Neuron (in vitro differentiated cells): ENCODE measurements around the gene RBM47.

Experiments
- H2AFZ ChIP-seq: one replicate; pipeline ENCODE4 v1.6.1; 2013; ENCODE audit warnings: low read depth, mild to moderate bottlenecking, inconsistent platforms, low read length, moderate library complexity
- H3K27me3 ChIP-seq: one replicate; pipeline ENCODE4 v1.6.1; 2013; ENCODE audit warnings: low read length; ENCODE audit not compliant: insufficient read depth
- H3K36me3 ChIP-seq: one replicate; pipeline ENCODE4 v1.6.1; 2013; ENCODE audit warnings: low read length; ENCODE audit not compliant: insufficient read depth
- H3K4me1 ChIP-seq: one replicate; pipeline ENCODE4 v1.6.1; 2013; ENCODE audit warnings: low read length; ENCODE audit not compliant: insufficient read depth
- H3K4me3 ChIP-seq: 2 replicates; pipeline ENCODE4 v1.5.1; 2013; ENCODE audit warnings: mild to moderate bottlenecking, low read length, moderate library complexity
- H3K9me3 ChIP-seq: one replicate; pipeline ENCODE4 v1.6.1; 2013; ENCODE audit warnings: low read length

The RBM47 gene

DNA sequence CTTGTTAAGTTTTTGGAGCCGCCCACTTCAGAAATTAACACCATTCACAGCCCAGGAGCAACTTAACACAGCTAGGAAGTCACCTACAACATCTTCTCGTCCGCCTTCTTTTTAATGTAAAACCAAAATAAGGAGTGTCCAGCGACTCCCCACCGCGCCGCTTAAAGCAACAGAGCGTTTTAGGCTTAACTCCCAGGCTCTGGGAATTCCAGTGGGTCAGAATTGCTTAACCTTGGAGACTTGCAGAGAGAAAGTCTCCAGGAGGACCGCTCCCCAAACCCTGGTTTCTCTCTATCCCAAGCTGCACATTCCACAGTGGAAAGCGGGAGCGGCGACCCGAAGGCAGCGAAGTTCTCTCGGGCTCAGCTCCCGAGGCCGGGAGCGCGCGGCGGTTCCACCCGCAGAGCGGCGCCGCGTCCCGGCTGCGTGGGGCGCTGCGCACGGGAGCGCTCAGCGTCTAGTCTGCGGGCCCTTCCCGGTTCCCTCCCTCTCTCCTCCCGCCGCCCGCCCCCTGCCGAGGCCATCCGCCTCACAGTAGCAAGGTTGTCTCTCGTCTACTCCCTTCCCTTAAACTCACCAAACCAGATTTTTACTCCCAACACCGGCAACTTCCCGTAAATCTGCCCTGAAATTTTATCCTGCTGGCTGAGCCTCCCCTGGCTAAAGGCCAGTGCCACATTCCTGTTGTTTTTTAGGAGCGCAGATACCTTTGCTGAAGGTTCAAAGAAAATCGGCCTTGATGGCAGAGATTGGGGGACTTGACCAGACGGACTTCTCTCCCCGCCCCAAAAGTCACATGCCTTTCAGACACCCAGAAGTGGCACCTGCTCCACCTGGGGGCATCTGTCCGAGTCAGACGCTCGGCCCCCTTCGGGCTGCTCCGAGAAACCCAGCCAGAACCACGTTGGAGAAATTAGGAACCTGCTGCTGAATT is at the start of gene RBM47:
Gene RBM47, minus strand, starts transcription at position 464 of the 934 bp plus-strand sequence. CDS start 190,971 bp downstream, outside the sequence.
- Histone ChIP-seq H3K9me3 (no peaks in the 10 kb centered on the region), H3K27me3 (peaks cover 66% of the 10 kb centered on the region), H3K36me3 (no peaks in the 10 kb centered on the region)

GRCh38 chr4:40678421-40678820 is 48.8 kb upstream of the RBM47 start:
- Histone ChIP-seq H3K9me3 (no peaks in the 10 kb centered on the region), H2AFZ (no peak overlapping the region), H3K27me3 (no peaks in the 10 kb centered on the region), H3K4me3 (no peak overlapping the region), H3K36me3 (no peaks in the 10 kb centered on the region), H3K4me1 (no peaks in the 10 kb centered on the region)

More for the DNA sequence above, at the start of gene RBM47:
- H3K4me1 ChIP-seq, result peaks cover 11% of the 10 kb centered on the region
- peak within 1 kb of the TSS; percentile 31 for H3K4me3 ChIP-seq
- peak within 1 kb of the TSS; percentile 40 for H2AFZ ChIP-seq

DNA sequence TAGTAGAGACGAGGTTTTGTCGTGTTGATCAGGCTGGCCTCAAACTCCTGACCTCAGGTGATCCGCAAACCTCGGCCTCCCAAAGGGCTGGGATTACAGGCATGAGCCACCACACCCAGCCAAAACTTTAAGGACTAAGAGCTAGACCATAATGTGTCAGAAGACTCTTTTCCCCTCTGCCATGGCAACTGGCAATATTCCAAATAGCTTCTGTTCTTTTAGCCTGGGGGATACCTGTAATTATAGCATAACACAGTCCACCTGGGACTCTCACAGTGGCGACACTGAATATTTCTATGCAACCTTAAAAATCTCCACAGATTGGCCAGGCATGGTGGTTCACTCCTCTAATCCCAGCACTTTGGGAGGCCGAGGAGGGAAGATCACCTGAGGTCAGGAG is 45.5 kb upstream of the RBM47 start:
- Histone ChIP-seq H3K9me3 (no peaks in the 10 kb centered on the region), H3K36me3 (no peaks in the 10 kb centered on the region), H3K27me3 (no peaks in the 10 kb centered on the region), H2AFZ (no peak overlapping the region), H3K4me1 (peaks cover 4% of the 10 kb centered on the region), H3K4me3 (no peak overlapping the region)

- H3K9me3 ChIP-seq, result no peaks in the 10 kb centered on the region
- H2AFZ ChIP-seq, result peak overlapping the region; percentile 64
- H3K36me3 ChIP-seq, result no peaks in the 10 kb centered on the region
- no peak overlapping the region for H3K4me3 ChIP-seq
- H3K27me3 ChIP-seq, result no peaks in the 10 kb centered on the region
- H3K4me1 ChIP-seq, result peaks cover 4% of the 10 kb centered on the region
These were observed 43.2 kb upstream of the RBM47 start for GRCh38 chr4:40672528-40673522.

DNA sequence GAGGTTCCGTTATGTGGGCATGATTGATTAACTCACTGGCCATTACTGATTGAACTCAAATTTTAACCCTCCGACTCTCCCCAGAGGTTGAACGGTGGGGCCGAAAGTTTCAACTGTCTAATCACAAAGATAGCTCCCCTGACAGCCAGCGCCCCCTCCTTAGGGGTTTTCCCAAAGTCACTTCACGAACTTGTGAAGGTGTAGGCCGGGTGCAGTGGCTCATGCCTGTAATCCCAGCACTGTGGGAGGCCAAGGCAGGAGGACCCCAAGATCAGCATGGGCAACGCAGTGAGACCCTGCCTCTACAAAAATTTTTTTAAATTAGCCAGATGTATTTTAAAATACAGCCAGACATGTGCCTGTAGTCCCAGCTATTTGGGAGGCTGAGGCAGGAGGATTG is 39.8 kb upstream of the RBM47 start:
- Histone ChIP-seq H3K4me1 (peaks cover 4% of the 10 kb centered on the region), H3K27me3 (no peaks in the 10 kb centered on the region), H3K4me3 (no peak overlapping the region), H3K36me3 (no peaks in the 10 kb centered on the region), H3K9me3 (no peaks in the 10 kb centered on the region), H2AFZ (no peak overlapping the region)

GRCh38 chr4:40665842-40666241 is 36.2 kb upstream of the RBM47 start:
- no peaks in the 10 kb centered on the region for H3K27me3 ChIP-seq
- no peaks in the 10 kb centered on the region for H3K9me3 ChIP-seq
- H3K4me3 ChIP-seq, result no peak overlapping the region
- no peaks in the 10 kb centered on the region for H3K36me3 ChIP-seq
- H3K4me1 ChIP-seq, result peaks cover 4% of the 10 kb centered on the region
- H2AFZ ChIP-seq, result no peak overlapping the region

DNA sequence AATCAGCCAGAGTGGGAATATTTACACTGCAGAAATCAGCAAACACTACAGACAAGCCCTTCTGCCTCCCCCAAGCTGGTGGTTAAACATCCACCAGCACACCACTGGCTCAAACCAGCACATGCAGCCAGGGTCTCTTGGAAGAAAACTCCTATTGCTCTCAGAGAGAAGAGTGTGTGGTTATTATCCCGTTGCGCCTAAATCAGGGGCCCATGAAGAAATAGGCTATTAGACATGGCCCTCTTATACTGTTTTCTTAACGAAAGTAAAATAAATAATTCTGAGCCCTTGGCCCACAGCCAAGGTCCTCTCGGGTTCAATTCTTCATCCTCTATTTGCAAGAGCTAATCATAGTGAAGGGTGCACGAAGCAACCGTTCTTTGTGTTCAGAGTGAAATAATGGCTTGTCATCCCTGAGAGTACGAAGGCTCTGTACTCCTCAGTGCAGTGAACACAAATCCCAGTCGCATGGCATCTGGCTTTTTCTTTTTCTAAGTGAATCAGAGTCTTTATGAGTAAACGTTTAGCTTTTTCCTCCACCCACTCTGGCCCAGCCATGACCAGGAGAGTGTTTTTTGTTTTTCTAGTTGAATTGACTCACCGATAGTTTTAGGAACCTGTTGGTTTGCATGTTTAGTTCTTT is 33.4 kb upstream of the RBM47 start:
- Histone ChIP-seq H2AFZ (no peak overlapping the region), H3K4me1 (peaks cover 4% of the 10 kb centered on the region), H3K36me3 (no peaks in the 10 kb centered on the region), H3K4me3 (no peak overlapping the region), H3K27me3 (no peaks in the 10 kb centered on the region), H3K9me3 (no peaks in the 10 kb centered on the region)

- no peaks in the 10 kb centered on the region for H3K9me3 ChIP-seq
- H3K27me3 ChIP-seq, result no peaks in the 10 kb centered on the region
- H3K4me1 ChIP-seq, result peaks cover 4% of the 10 kb centered on the region
- H2AFZ ChIP-seq, result no peak overlapping the region
- H3K4me3 ChIP-seq, result no peak overlapping the region
- no peaks in the 10 kb centered on the region for H3K36me3 ChIP-seq
These were observed 32.1 kb upstream of the RBM47 start for GRCh38 chr4:40661803-40662202.

DNA sequence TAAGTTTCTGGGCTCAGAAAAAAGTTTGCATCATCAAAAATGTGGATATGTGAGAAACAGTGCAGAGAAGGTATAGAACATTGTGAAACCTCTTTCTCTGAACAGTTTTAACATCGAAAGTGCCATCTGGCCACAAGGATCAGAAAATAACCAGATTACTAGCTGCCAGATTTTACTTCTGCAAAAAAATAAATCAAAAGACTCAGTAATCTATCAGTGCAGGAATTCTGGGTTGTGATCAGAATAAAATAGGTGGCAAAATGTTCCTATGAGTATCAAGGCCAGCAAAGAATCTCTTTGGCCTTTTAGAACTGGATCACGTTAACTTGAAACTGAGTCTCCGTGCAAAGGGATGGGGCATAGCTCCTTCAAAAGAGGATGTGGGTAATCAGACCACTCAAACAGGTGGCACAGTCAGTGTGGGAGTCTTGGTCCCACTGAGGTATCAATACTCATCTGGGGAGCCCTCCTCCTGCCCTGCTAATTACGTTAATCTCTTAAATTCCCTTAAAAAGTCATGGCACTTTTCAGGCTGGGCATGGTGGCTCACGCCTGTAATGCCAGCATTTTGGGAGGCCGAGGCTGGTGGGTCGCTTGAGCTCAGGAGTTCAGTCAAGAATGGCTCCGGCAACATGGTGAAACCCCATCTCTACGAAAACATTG is 26.7 kb upstream of the RBM47 start:
- no peak overlapping the region for H2AFZ ChIP-seq
- H3K27me3 ChIP-seq, result no peaks in the 10 kb centered on the region
- H3K36me3 ChIP-seq, result no peaks in the 10 kb centered on the region
- H3K4me1 ChIP-seq, result no peaks in the 10 kb centered on the region
- no peak overlapping the region for H3K4me3 ChIP-seq
- H3K9me3 ChIP-seq, result no peaks in the 10 kb centered on the region

DNA sequence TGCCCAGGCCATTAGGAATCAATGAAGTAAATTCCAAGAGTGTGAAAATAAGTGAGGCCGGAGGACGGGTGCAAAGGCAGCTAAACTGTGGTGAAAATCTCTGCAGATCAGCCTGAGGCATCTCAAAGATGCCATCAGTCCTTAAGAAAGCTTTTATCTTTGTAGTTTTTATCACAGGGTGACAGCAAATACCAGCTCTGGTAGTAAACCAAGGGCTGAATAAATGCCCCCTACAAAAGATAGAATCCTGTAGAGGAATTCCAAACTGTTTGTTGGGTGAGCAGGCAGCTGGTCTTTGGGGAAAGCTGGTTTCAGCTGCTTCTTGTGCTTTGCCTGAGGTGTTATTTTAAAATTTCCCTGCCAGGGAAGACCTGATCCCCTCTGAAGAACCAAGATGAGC is 21.6 kb upstream of the RBM47 start:
- no peaks in the 10 kb centered on the region for H3K4me1 ChIP-seq
- no peaks in the 10 kb centered on the region for H3K27me3 ChIP-seq
- no peak overlapping the region for H2AFZ ChIP-seq
- H3K9me3 ChIP-seq, result no peaks in the 10 kb centered on the region
- no peaks in the 10 kb centered on the region for H3K36me3 ChIP-seq
- H3K4me3 ChIP-seq, result no peak overlapping the region

- H3K36me3 ChIP-seq, result no peaks in the 10 kb centered on the region
- no peaks in the 10 kb centered on the region for H3K4me1 ChIP-seq
- no peak overlapping the region for H2AFZ ChIP-seq
- no peak overlapping the region for H3K4me3 ChIP-seq
- no peaks in the 10 kb centered on the region for H3K27me3 ChIP-seq
- no peaks in the 10 kb centered on the region for H3K9me3 ChIP-seq
These were observed 19.7 kb upstream of the RBM47 start for GRCh38 chr4:40649321-40649720.

GRCh38 chr4:40648742-40649281 is 19.1 kb upstream of the RBM47 start:
- Histone ChIP-seq H3K36me3 (no peaks in the 10 kb centered on the region), H3K9me3 (no peaks in the 10 kb centered on the region), H3K27me3 (no peaks in the 10 kb centered on the region), H2AFZ (no peak overlapping the region), H3K4me1 (no peaks in the 10 kb centered on the region), H3K4me3 (no peak overlapping the region)
